Neural cell (in vitro differentiated cells): ENCODE results near the gene ANKRD65.
"Not testable (repeated sequence)": the region's sequence is repeated elsewhere in the genome, so short reads cannot be mapped to it uniquely, and the experiment has no call there.

Experiments used
- POLR2AphosphoS5 ChIP-seq: IDR thresholded peaks from 2 replicates; pipeline ENCODE4 v1.6.1; 2012
- RAD21 ChIP-seq: fragments of 450-650 bp; conservative IDR thresholded peaks from 2 replicates; pipeline ENCODE4 v1.6.1; 2014; ENCODE audit warnings: antibody characterized with exemption, mild to moderate bottlenecking, moderate library complexity
- REST ChIP-seq: IDR thresholded peaks from 2 replicates; pipeline ENCODE4 v1.6.1; 2012; ENCODE audit warnings: borderline replicate concordance
- TF ChIP-seq, protein P1 (sequence below): fragments of 450-650 bp; IDR thresholded peaks from 2 replicates; pipeline ENCODE4 v1.5.1; 2014; ENCODE audit warnings: antibody characterized with exemption, mild to moderate bottlenecking, moderate library complexity; ENCODE audit not compliant: poor library complexity, severe bottlenecking

DNA sequence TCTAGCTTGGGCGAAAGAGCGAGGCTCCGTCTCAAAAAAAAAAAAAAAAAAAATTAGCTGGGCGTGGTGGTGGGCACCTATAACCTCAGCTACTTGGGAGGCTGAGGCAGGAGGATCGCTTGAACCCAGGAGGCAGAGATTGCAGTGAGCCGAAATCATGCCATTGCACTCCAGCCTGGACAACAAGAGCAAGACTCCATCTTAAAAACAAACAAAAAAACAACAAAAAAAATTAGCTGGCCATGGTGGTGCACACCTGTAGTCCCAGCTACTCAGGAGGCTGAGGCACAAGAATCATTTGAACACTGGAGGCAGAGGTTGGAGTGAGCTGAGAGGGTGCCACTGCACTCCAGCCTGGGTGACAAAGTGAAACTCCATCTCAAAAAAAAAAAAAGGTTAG lies 7.9 kb upstream of the ANKRD65 start:
- TF ChIP-seq, protein P1, sequence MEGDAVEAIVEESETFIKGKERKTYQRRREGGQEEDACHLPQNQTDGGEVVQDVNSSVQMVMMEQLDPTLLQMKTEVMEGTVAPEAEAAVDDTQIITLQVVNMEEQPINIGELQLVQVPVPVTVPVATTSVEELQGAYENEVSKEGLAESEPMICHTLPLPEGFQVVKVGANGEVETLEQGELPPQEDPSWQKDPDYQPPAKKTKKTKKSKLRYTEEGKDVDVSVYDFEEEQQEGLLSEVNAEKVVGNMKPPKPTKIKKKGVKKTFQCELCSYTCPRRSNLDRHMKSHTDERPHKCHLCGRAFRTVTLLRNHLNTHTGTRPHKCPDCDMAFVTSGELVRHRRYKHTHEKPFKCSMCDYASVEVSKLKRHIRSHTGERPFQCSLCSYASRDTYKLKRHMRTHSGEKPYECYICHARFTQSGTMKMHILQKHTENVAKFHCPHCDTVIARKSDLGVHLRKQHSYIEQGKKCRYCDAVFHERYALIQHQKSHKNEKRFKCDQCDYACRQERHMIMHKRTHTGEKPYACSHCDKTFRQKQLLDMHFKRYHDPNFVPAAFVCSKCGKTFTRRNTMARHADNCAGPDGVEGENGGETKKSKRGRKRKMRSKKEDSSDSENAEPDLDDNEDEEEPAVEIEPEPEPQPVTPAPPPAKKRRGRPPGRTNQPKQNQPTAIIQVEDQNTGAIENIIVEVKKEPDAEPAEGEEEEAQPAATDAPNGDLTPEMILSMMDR: not testable (repeated sequence)
- TF ChIP-seq REST, RAD21, POLR2AphosphoS5: not testable (repeated sequence)
